Natural killer cell (primary cell): ENCODE data around the gene POLR2E. TPM values are rescaled to one million over a fixed set of nuclear protein-coding genes. Genes with fewer than 3 reads are reported as not detected.

Experiments used
- ATAC-seq, 3 donors: fragments of 150-1000 bp in 2 of 3; fragments of 200-7000 bp in 1 of 3; cut with Tn5 transposase; 1 replicate in 1 of 3; 2 replicates in 2 of 3; pipeline ENCODE4 v1.10.0; 2021; ENCODE audit warnings: mild to moderate bottlenecking in 2 of 3, moderate library complexity in 2 of 3
- DNase-seq, 2 donors: peaks; one replicate each; pipeline versions ENCODE4 v3.0.0 to v3.0.0-alpha.2; 2013 to 2021; ENCODE audit warnings: mixed read lengths in 1 of 2
- H3K27ac ChIP-seq: one replicate; pipeline ENCODE4 v1.5.1; 2013; ENCODE audit warnings: mild to moderate bottlenecking, low read length
- H3K27me3 ChIP-seq: one replicate; pipeline ENCODE4 v1.6.1; 2013; ENCODE audit warnings: low read length; ENCODE audit not compliant: control insufficient read depth, insufficient read depth
- H3K36me3 ChIP-seq: one replicate; pipeline ENCODE4 v1.6.1; 2013; ENCODE audit warnings: low read length; ENCODE audit not compliant: control insufficient read depth, insufficient read depth
- H3K4me1 ChIP-seq: one replicate; pipeline ENCODE4 v1.6.1; 2013; ENCODE audit warnings: low read length; ENCODE audit not compliant: control insufficient read depth, insufficient read depth
- H3K4me3 ChIP-seq: one replicate; pipeline ENCODE4 v1.5.1; 2013; ENCODE audit warnings: low read length
- H3K9me3 ChIP-seq: one replicate; pipeline ENCODE4 v1.6.1; 2013; ENCODE audit warnings: low read length; ENCODE audit not compliant: control insufficient read depth, insufficient read depth
- H3K27ac Mint-ChIP-seq, 2 donors: one replicate each; pipeline ENCODE4 v1.8.0; 2022; ENCODE audit warnings: mild to moderate bottlenecking in 2 of 2, mixed read lengths in 2 of 2, moderate library complexity in 1 of 2
- H3K27me3 Mint-ChIP-seq, 2 donors: one replicate each; pipeline ENCODE4 v1.8.0; 2022; ENCODE audit warnings: low read depth in 2 of 2, mixed read lengths in 2 of 2
- H3K36me3 Mint-ChIP-seq: one replicate; pipeline ENCODE4 v1.8.0; 2022; ENCODE audit warnings: mixed read lengths
- H3K4me1 Mint-ChIP-seq, 2 donors: one replicate each; pipeline ENCODE4 v1.8.0; 2022; ENCODE audit warnings: mixed read lengths in 2 of 2
- H3K4me3 Mint-ChIP-seq: one replicate; pipeline ENCODE4 v1.8.0; 2022; ENCODE audit warnings: mild to moderate bottlenecking, moderate library complexity, mixed read lengths
- H3K9me3 Mint-ChIP-seq, 2 donors: one replicate each; pipeline ENCODE4 v1.8.0; 2022; ENCODE audit warnings: mixed read lengths in 2 of 2
- WGBS: methylation state at CpG from one replicate; pipeline ENCODE4 v1.1.7; 2013; ENCODE audit warnings: missing lambda C conversion rate; ENCODE audit not compliant: insufficient coverage; 5-methylcytosine and 5-hydroxymethylcytosine counted together
- intact Hi-C: fragments of 100-400 bp; cut with micrococcal nuclease; formaldehyde crosslinking; loops from one replicate; pipeline ENCODE4 v1.14.2; 2022
- total RNA-seq, 4 donors: library from RNA; stranded (reverse); fragments of 120-200 nt in 1 of 4; gene quantifications; one replicate each; pipeline versions ENCODE4 v1.2.3 to v1.2.4, GENCODE V29; 2013 to 2022
- TF ChIP-seq, protein P1 (sequence below): fragments of 200-600 bp; IDR thresholded peaks from one replicate; pipeline ENCODE4 v1.8.0; 2022; ENCODE audit warnings: antibody characterized with exemption

The POLR2E gene
- total RNA-seq, 3 donors from 2014 or later (not counting 1 experiment from before 2014, with no cell fraction given), result 77.3 to 105 (median 91.6) TPM

DNA sequence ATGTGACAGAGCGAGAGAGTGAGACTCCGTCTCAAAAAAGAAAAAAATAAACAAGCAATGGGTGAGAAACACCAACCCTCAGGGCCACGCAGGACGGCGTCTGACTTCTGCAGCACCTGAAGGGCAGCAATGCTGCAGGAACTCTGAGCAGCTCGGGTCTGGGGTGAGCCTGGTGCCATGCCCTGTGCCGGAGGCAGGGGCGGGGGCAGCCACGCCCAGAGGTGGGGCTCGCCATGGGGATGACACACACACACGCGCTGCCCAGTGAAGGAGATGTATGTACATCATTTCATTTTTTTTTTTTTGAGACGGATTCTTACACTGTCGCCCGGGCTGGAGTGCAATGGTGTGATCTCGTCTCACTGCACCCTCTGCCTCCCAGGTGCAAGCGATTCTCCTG lies 32.9 kb upstream of the POLR2E start:
- peaks cover 0 to 18% of the 10 kb centered on the region in 2 donors for H3K4me1 Mint-ChIP-seq
- DNase-seq (no peak), ATAC-seq (no peak)
- H3K36me3 Mint-ChIP-seq, result no peaks in the 10 kb centered on the region
- TF ChIP-seq, protein P1, sequence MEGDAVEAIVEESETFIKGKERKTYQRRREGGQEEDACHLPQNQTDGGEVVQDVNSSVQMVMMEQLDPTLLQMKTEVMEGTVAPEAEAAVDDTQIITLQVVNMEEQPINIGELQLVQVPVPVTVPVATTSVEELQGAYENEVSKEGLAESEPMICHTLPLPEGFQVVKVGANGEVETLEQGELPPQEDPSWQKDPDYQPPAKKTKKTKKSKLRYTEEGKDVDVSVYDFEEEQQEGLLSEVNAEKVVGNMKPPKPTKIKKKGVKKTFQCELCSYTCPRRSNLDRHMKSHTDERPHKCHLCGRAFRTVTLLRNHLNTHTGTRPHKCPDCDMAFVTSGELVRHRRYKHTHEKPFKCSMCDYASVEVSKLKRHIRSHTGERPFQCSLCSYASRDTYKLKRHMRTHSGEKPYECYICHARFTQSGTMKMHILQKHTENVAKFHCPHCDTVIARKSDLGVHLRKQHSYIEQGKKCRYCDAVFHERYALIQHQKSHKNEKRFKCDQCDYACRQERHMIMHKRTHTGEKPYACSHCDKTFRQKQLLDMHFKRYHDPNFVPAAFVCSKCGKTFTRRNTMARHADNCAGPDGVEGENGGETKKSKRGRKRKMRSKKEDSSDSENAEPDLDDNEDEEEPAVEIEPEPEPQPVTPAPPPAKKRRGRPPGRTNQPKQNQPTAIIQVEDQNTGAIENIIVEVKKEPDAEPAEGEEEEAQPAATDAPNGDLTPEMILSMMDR, result no peak
- Histone ChIP-seq H3K4me1 (peaks cover 39% of the 10 kb centered on the region), H3K9me3 (no peaks in the 10 kb centered on the region), H3K4me3 (no peak overlapping the region), H3K27ac (no peak overlapping the region), H3K36me3 (peaks cover 30% of the 10 kb centered on the region), H3K27me3 (no peaks in the 10 kb centered on the region)
- 95% methylated on average over 17 of the region's 17 CpGs for WGBS
- H3K4me3 Mint-ChIP-seq, result no peak overlapping the region
- intact Hi-C loops, result no loop called here
- H3K27me3 Mint-ChIP-seq, result no peaks in the 10 kb centered on the region
- H3K9me3 Mint-ChIP-seq, result no peaks in the 10 kb centered on the region
- H3K27ac Mint-ChIP-seq, result no peak overlapping the region

GRCh38 chr19:1126984-1127760 lies 32.0 kb upstream of the POLR2E start:
- Histone ChIP-seq H3K4me1 (peaks cover 30% of the 10 kb centered on the region), H3K4me3 (no peak overlapping the region), H3K27me3 (no peaks in the 10 kb centered on the region), H3K36me3 (peaks cover 37% of the 10 kb centered on the region), H3K27ac (no peak overlapping the region), H3K9me3 (no peaks in the 10 kb centered on the region)
- H3K27me3 Mint-ChIP-seq, result no peaks in the 10 kb centered on the region
- H3K4me3 Mint-ChIP-seq, result no peak overlapping the region
- no peaks in the 10 kb centered on the region for H3K36me3 Mint-ChIP-seq
- intact Hi-C loops, result no loop called here
- DNase-seq, result no peak
- H3K9me3 Mint-ChIP-seq, result no peaks in the 10 kb centered on the region
- no peak overlapping the region for H3K27ac Mint-ChIP-seq
- TF ChIP-seq, protein P1, result no peak
- 98% methylated on average over 33 of the region's 33 CpGs for WGBS
- peaks cover 0 to 15% of the 10 kb centered on the region in 2 donors for H3K4me1 Mint-ChIP-seq
- ATAC-seq, result no peak

DNA sequence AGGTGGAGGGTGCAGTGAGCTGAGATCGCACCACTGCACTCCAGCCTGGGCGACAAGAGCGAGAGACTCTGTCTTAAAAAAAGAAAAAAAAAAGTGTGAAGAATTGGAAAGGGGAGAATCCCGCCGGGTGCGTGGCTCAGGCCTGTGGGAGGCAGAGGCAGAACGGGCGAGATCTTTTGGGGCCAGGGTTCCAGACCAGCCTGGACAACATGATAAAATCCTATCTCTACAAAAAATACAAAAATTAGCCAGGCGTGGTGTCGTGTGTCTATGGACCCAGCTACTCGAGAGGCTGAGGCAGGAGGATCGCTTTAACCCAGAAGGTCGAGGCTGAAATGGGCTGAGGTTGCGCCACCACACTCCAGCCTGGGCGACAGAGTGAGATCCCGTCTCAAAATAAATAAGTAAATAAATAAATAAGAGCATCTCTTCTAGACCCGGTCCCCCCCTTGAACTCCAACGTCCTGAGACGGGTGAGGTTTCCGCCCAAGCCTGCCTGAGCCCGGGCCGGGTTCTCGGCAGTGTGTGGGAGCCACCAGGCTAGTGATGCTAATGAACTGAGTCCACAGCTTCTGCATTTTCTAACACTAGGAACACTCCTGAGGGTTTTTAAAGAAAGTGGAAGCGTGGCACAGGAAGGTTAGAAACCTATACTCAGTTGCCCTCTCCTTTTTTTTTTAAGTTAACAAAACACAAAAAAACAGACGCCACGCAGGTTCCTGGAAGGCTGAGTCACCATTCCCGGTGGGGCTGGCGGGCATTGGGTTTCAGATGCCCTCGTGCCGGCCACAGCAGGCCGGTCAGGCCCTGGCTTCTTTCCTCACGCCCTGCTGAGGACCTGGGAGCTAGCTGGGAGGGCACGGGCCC lies 30.7 kb upstream of the POLR2E start:
- Mint-ChIP-seq H3K27me3 (no peaks in the 10 kb centered on the region), H3K9me3 (no peaks in the 10 kb centered on the region), H3K4me1 (peaks cover 0 to 5% of the 10 kb centered on the region in 2 donors), H3K36me3 (no peaks in the 10 kb centered on the region), H3K4me3 (peak overlapping the region; percentile 28), H3K27ac (peak overlapping the region in 1 of 2 donors; percentile 53)
- TF ChIP-seq, protein P1, result no peak
- no peaks in the 10 kb centered on the region for H3K27me3 ChIP-seq
- ATAC-seq (no peak), DNase-seq (no peak)
- 92% methylated on average over 30 of the region's 33 CpGs for WGBS
- H3K36me3 ChIP-seq, result peaks cover 50% of the 10 kb centered on the region
- peaks cover 19% of the 10 kb centered on the region for H3K4me1 ChIP-seq
- no peaks in the 10 kb centered on the region for H3K9me3 ChIP-seq
- no peak overlapping the region for H3K27ac ChIP-seq
- H3K4me3 ChIP-seq, result no peak overlapping the region
- intact Hi-C loops, result no loop called here
